Spleen (tissue), 11 donors: Measurements from ENCODE around the gene FCHO1. TPM values are rescaled to one million over a fixed set of nuclear protein-coding genes. Genes with fewer than 3 reads are reported as not detected.
A peak's percentile ranks its signal among the peaks of the same experiment; 100 is the strongest.

Source experiments
- DNase-seq: peaks from one replicate; pipeline ENCODE4 v3.0.0-alpha.2; 2020
- H3K27ac ChIP-seq, 8 donors: fragments of 200-600 bp; sonication (generic) in 7 of 8; 1 replicate in 4 of 8; 2 replicates in 4 of 8; pipeline versions ENCODE4 v1.5.0 to v1.8.0; 2016 to 2021; ENCODE audit warnings: inconsistent platforms in 4 of 8, mild to moderate bottlenecking in 4 of 8, moderate library complexity in 1 of 8
- H3K27me3 ChIP-seq, 7 donors: fragments of 200-600 bp; sonication (generic) in 6 of 7; replicated peaks in 1 of 7; 1 replicate in 4 of 7; 2 replicates in 3 of 7; pipeline versions ENCODE4 v1.5.0 to v1.8.0; 2016 to 2021; ENCODE audit warnings: inconsistent platforms in 3 of 7, mild to moderate bottlenecking in 1 of 7
- H3K36me3 ChIP-seq, 6 donors: fragments of 200-600 bp; sonication (generic) in 5 of 6; 1 replicate in 4 of 6; 2 replicates in 2 of 6; pipeline versions ENCODE4 v1.5.0 to v1.8.0; 2016 to 2021; ENCODE audit warnings: inconsistent platforms in 2 of 6
- H3K4me1 ChIP-seq, 6 donors: fragments of 200-600 bp; sonication (generic) in 5 of 6; 1 replicate in 3 of 6; 2 replicates in 3 of 6; pipeline versions ENCODE4 v1.5.0 to v1.8.0; 2016 to 2021; ENCODE audit warnings: inconsistent platforms in 3 of 6
- H3K4me3 ChIP-seq, 8 donors: fragments of 200-600 bp; sonication (generic) in 7 of 8; 1 replicate in 4 of 8; 2 replicates in 4 of 8; pipeline versions ENCODE4 v1.5.0 to v1.8.0; 2016 to 2021; ENCODE audit warnings: inconsistent platforms in 4 of 8, mild to moderate bottlenecking in 4 of 8, moderate library complexity in 2 of 8
- H3K9me3 ChIP-seq, 8 donors: fragments of 200-600 bp; sonication (generic) in 7 of 8; 1 replicate in 4 of 8; 2 replicates in 4 of 8; pipeline versions ENCODE4 v1.5.0 to v1.8.0; 2016 to 2021; ENCODE audit warnings: inconsistent platforms in 4 of 8
- POLR2A ChIP-seq, 3 donors: fragments of 450-650 bp; IDR thresholded peaks; one replicate each; pipeline ENCODE4 v1.5.1; 2017; ENCODE audit warnings: antibody characterized with exemption in 3 of 3, mild to moderate bottlenecking in 1 of 3
- POLR2AphosphoS5 ChIP-seq, 3 donors: sonication (generic); formaldehyde crosslinking; IDR thresholded peaks; one replicate each; pipeline ENCODE4 v1.5.1; 2017; ENCODE audit warnings: antibody characterized with exemption in 3 of 3
- WGBS, 5 donors: extraction: QIAGEN DNeasy Blood & Tissue Kit in 3 of 5; methylation state at CpG; one replicate each; pipeline versions ENCODE4 v1.1.5 to v1.1.7; 2013 to 2018; 5-methylcytosine and 5-hydroxymethylcytosine counted together
- intact Hi-C: fragments of 100-400 bp; cut with DNase I; formaldehyde crosslinking; loops from one replicate; pipeline ENCODE4 v1.15.0; 2023; ENCODE audit warnings: low total_unique reads
- polyA plus RNA-seq, 3 donors: library from polyadenylated mRNA; stranded (reverse); fragments of 200-250 nt; gene quantifications; one replicate each; pipeline ENCODE4 v1.2.1, GENCODE V29; 2013
- total RNA-seq, 7 donors: library from RNA; depleted of rRNA in 3 of 7; stranded (reverse); fragments of >200 nt in 3 of 7; fragmentation: NEBNext Ultra II Directional in 4 of 7; extraction: Animal tissue kit (Norgen Biotek cat#: 25700) in 4 of 7; gene quantifications; one replicate each; pipeline versions ENCODE4 v1.1.0 to v1.2.1, GENCODE V29; 2016 to 2021
- TF ChIP-seq, protein P1 (sequence below), 11 experiments: fragments of 200-600 bp in 7 of 11; fragments of 450-650 bp in 4 of 11; sonication (generic) in 4 of 11; IDR thresholded peaks in 8 of 11; conservative IDR thresholded peaks in 3 of 11; 1 replicate in 7 of 11; 2 replicates in 4 of 11; pipeline versions ENCODE4 v1.4.0 to v1.8.0; 2016 to 2021; ENCODE audit warnings: antibody characterized with exemption in 11 of 11, inconsistent platforms in 4 of 11, mild to moderate bottlenecking in 1 of 11
- donor health status: healthy with polysubstance abuse.
- donor health status: DM: no; HTN: no; CAD: no; lungs with moderate emphysema.
- donor health status: DM: no; HTN: no; CAD: no.
- donor health status: Bipolar disorder and iron deficiency.
- donor health status: healthy.
- donor health status: DM: no; HTN: no; CAD: no.
- donor health status: DM: yes; HTN: yes; CAD: no.

Gene FCHO1
- total and polyA plus RNA-seq, 10 donors, result 11.3 to 48.3 (median 25.2) TPM

DNA sequence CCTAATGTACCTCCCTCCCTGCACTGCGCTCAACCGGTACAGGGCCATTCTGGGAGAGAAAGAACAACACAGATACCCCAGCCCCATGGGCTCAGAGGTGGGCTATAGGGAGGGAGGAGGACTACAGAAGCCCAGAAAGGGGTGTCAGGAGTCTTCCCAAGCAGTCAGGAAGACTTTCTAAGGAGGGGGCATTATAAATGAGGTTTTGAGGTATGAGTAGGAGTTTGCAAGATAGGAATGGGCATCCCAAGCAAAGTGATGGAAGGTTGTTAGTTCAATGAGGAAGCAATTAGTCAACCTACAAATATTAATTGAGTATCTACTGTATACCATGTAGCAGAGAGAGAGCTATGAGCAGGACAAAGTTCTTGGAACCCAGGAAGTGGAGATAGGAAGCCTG, 37.4 kb downstream of the FCHO1 start:
- DNase-seq, result no peak
- Histone ChIP-seq H3K27ac (no peak overlapping the region), H3K9me3 (no peaks in the 10 kb centered on the region), H3K36me3 (peaks cover 0 to 59% (median 21%) of the 10 kb centered on the region in 6 donors), H3K27me3 (peaks cover 0 to 10% (median 2%) of the 10 kb centered on the region in 7 donors), H3K4me3 (no peak overlapping the region), H3K4me1 (peaks cover 0 to 34% (median 14%) of the 10 kb centered on the region in 6 donors)
- TF ChIP-seq, protein P1, sequence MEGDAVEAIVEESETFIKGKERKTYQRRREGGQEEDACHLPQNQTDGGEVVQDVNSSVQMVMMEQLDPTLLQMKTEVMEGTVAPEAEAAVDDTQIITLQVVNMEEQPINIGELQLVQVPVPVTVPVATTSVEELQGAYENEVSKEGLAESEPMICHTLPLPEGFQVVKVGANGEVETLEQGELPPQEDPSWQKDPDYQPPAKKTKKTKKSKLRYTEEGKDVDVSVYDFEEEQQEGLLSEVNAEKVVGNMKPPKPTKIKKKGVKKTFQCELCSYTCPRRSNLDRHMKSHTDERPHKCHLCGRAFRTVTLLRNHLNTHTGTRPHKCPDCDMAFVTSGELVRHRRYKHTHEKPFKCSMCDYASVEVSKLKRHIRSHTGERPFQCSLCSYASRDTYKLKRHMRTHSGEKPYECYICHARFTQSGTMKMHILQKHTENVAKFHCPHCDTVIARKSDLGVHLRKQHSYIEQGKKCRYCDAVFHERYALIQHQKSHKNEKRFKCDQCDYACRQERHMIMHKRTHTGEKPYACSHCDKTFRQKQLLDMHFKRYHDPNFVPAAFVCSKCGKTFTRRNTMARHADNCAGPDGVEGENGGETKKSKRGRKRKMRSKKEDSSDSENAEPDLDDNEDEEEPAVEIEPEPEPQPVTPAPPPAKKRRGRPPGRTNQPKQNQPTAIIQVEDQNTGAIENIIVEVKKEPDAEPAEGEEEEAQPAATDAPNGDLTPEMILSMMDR (IDR thresholded peaks at IDR 0.05 in 8 of 11, conservative IDR thresholded peaks at IDR 0.05 in 3 of 11), result no peak
- TF ChIP-seq POLR2AphosphoS5 (IDR thresholded peaks at IDR 0.05) (no peak), POLR2A (IDR thresholded peaks at IDR 0.05) (no peak)
- intact Hi-C loops, result no loop called here
- WGBS, 5 donors, result 61 to 93% (median 86%) methylated on average over 2 of the region's 2 CpGs

DNA sequence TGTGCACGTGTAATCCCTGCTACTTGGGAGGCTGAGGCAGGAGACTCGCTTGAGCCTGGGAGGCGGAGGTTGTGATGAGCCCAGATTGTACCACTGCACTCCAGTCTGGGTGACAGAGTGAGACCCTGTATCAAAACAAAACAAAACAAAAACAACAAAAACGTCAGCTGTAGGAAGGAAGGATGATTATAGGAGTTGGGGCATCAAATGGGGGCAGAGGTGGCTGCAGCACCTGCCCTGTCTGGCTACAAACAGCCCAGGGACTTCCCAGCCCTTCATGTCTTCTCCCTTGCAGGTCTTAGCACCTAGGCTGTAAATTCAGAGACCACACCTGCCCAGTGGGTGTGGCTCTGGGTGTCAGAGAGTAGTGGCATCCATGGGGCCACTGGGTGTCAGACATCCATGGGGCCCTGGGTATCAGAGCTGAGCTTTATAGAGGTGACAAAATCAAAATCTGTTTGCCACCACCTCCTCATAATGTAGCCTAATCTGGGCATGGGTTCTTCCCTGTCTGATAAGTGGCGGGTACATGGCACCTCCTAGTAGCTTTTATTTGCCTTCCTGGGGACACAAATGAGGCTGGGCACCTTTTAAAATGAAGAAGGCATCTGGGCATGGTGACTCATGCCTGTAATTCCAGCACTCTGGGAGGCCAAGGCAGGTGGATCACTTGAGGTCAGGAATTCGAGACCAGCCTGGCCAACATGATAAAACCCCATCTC, 38.9 kb downstream of the FCHO1 start:
- intact Hi-C loops, result no loop called here
- Histone ChIP-seq H3K9me3 (no peaks in the 10 kb centered on the region), H3K4me3 (no peak overlapping the region), H3K27ac (no peak overlapping the region), H3K4me1 (peaks cover 0 to 34% (median 20%) of the 10 kb centered on the region in 6 donors), H3K36me3 (peaks cover 0 to 43% (median 17%) of the 10 kb centered on the region in 6 donors), H3K27me3 (peaks cover 0 to 25% (median 14%) of the 10 kb centered on the region in 7 donors)
- 73 to 83% (median 78%) methylated on average over 6 of the region's 6 CpGs for WGBS, 5 donors
- TF ChIP-seq POLR2AphosphoS5 (IDR thresholded peaks at IDR 0.05), result no peak
- TF ChIP-seq POLR2A (IDR thresholded peaks at IDR 0.05), result no peak
- TF ChIP-seq, protein P1 (IDR thresholded peaks at IDR 0.05 in 8 of 11, conservative IDR thresholded peaks at IDR 0.05 in 3 of 11), result no peak
- no peak for DNase-seq

DNA sequence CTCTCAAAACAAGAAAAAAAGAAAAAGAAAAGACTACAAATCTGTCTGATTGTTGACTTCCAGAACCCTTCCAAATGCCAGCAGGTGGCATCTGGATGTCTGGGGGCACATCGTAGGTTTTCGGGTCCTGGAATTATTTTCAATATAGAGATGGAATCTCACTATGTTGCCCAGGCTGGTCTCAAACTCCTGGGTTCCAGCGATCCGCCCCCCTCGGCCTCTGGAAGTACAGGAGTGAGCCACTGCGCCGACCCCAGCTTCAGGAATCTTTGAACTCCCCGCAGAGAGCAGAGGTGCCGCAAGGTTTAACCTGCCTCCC, 43.1 kb downstream of the FCHO1 start:
- peak overlapping the region in 2 of 8 donors; percentile 10 to 60 for H3K4me3 ChIP-seq
- TF ChIP-seq POLR2A (IDR thresholded peaks at IDR 0.05) (no peak), POLR2AphosphoS5 (IDR thresholded peaks at IDR 0.05) (no peak)
- TF ChIP-seq, protein P1 (IDR thresholded peaks at IDR 0.05 in 8 of 11, conservative IDR thresholded peaks at IDR 0.05 in 3 of 11), result no peak
- intact Hi-C loops, result no loop called here

DNA sequence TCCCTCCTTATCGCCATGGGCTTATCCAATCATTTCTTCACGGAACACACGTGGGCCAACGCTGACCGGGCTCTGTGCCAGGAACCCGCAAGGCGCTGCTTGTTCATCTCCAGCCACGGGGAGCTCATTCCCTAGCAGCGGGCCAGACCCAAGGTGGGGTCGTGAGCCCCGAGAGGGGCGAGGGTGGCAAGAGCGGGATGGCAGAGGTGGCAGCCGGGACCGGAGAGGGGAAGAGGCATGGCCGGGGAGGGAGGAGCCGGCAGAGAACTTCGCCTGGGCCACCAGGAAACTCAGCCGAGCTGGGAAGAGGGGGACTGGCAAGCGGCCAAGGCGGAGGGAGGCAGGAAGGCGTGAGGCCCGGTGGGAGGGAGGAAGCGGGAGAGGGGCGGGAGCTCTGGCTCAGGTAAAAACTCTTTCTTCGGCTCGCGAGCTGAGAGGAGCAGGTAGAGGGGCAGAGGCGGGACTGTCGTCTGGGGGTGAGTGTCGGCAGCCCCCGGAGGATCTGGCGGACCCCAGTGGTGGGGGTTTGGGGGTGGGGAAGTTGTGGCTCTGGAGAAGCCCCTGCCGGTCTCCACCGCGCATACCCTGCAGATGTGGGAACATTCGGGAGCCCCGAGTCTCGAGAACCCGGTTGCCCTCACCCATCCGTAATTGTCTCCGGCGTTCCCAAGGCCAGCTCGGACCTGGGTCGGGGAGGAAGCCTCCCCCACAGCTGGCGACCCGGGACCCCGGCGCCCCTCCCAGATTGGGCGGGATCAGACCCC, 43.6 kb downstream of the FCHO1 start, which contains the start of gene B3GNT3:
Gene B3GNT3 (plus strand): TSS at position 408 of the 764 bp plus-strand sequence. CDS start 12,670 bp downstream, outside the sequence.
- Histone ChIP-seq H3K27ac (peak within 1 kb of the TSS in 1 of 8 donors; percentile 16), H3K9me3 (no peaks in the 10 kb centered on the region), H3K4me1 (peaks cover 0 to 52% (median 28%) of the 10 kb centered on the region in 6 donors), H3K36me3 (no peaks in the 10 kb centered on the region), H3K27me3 (peaks cover 3 to 53% (median 25%) of the 10 kb centered on the region in 7 donors), H3K4me3 (peak within 1 kb of the TSS in 4 of 8 donors; percentile 10 to 60 (median 10))
- TF ChIP-seq POLR2A (IDR thresholded peaks at IDR 0.05) (no peak), POLR2AphosphoS5 (IDR thresholded peaks at IDR 0.05) (peak in 2 of 3 donors; percentile 30)
- TF ChIP-seq, protein P1 (IDR thresholded peaks at IDR 0.05 in 8 of 11, conservative IDR thresholded peaks at IDR 0.05 in 3 of 11), result no peak
- intact Hi-C loops, result no loop called here
- no peak for DNase-seq
- WGBS, 5 donors, result 3 to 15% (median 8%) methylated on average over 39 to 50 of the region's 50 CpGs

More for the DNA sequence above, 43.1 kb downstream of the FCHO1 start:
- peaks cover 0 to 52% (median 28%) of the 10 kb centered on the region in 6 donors for H3K4me1 ChIP-seq
- H3K27me3 ChIP-seq, result peaks cover 3 to 53% (median 25%) of the 10 kb centered on the region in 7 donors
- no peaks in the 10 kb centered on the region for H3K9me3 ChIP-seq
- 47 to 80% (median 64%) methylated on average over 9 of the region's 9 CpGs for WGBS, 5 donors
- DNase-seq, result no peak
- no peak overlapping the region for H3K27ac ChIP-seq
- peaks cover 0 to 2% (median 0%) of the 10 kb centered on the region in 6 donors for H3K36me3 ChIP-seq
